KMS-11 (cell line): ENCODE measurements around the gene TBC1D1.

Experiments used
- H2AFZ ChIP-seq: fragments of 200-600 bp; sonication (generic); 2 replicates; pipeline ENCODE4 v1.6.1; 2016; ENCODE audit warnings: antibody characterized with exemption, mixed run types, low read depth
- H3K27ac ChIP-seq: fragments of 200-600 bp; sonication (generic); 2 replicates; pipeline ENCODE4 v1.6.1; 2016; ENCODE audit warnings: mild to moderate bottlenecking, mixed run types
- H3K27me3 ChIP-seq: fragments of 200-600 bp; sonication (generic); 2 replicates; pipeline ENCODE4 v1.6.1; 2017; ENCODE audit warnings: mild to moderate bottlenecking, low read depth, mixed run types, moderate library complexity; ENCODE audit not compliant: insufficient read depth
- H3K36me3 ChIP-seq: fragments of 200-600 bp; sonication (generic); 2 replicates; pipeline ENCODE4 v1.6.1; 2017; ENCODE audit warnings: mild to moderate bottlenecking, mixed run types; ENCODE audit not compliant: insufficient read depth
- H3K4me1 ChIP-seq: fragments of 200-600 bp; sonication (generic); 2 replicates; pipeline ENCODE4 v1.6.1; 2016; ENCODE audit warnings: mild to moderate bottlenecking, low read depth, mixed run types; ENCODE audit not compliant: poor library complexity, severe bottlenecking
- H3K4me2 ChIP-seq: fragments of 200-600 bp; sonication (generic); 2 replicates; pipeline ENCODE4 v1.7.0; 2016; ENCODE audit warnings: mild to moderate bottlenecking, mixed run types
- H3K4me3 ChIP-seq: fragments of 200-600 bp; sonication (generic); IDR thresholded peaks from 2 replicates; pipeline ENCODE4 v1.6.1; 2017; ENCODE audit warnings: low read depth, low read length, mixed read lengths; ENCODE audit not compliant: insufficient read depth
- H3K79me2 ChIP-seq: fragments of 200-600 bp; sonication (generic); 2 replicates; pipeline ENCODE4 v1.6.1; 2016; ENCODE audit warnings: low read depth, mixed run types; ENCODE audit not compliant: insufficient read depth
- H3K9ac ChIP-seq: fragments of 200-600 bp; sonication (generic); 2 replicates; pipeline ENCODE4 v1.6.1; 2016; ENCODE audit warnings: mild to moderate bottlenecking, mixed run types
- H4K20me1 ChIP-seq: fragments of 200-600 bp; sonication (generic); 2 replicates; pipeline ENCODE4 v1.6.1; 2016; ENCODE audit warnings: mild to moderate bottlenecking, mixed run types; ENCODE audit not compliant: insufficient read depth
- TF ChIP-seq, protein P1 (sequence below): fragments of 200-600 bp; sonication (generic); conservative IDR thresholded peaks from 2 replicates; pipeline ENCODE4 v1.6.1; 2017; ENCODE audit warnings: low read depth, mild to moderate bottlenecking, antibody characterized with exemption, low read length, moderate library complexity, mixed read lengths

TBC1D1 gene

DNA sequence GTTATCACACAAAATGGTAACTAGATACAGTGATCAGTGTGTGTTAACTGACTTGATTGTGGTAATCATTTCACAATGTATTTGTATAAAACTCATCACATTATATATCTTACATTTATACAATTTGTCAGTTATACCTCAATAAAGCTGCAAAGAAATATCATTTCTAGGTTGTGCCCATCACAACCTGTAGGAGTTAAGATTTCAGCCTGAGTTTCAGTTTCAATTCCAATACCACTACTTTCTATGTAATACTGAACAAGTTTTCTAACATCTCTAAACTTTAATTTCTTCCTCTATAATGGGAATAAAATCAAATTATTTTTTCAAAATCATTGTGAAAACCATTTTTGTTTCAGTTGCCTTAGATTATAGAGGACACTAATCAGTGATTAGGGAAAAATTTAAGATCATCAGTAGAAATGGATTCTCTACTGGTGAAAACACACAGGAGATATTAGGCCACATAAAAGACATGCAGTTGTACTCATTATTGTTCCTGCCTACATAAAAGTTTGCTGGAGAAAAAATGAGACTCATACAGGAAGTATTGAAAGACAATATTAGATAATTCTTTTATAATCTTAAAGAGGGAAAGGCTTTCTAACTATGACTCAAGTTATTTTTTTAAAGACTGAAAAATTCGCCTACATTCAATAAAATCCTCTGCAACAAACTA, 18.4 kb upstream of the TBC1D1 start:
- Histone ChIP-seq H3K79me2 (no peaks in the 10 kb centered on the region), H4K20me1 (no peaks in the 10 kb centered on the region), H3K4me2 (0 out of 2 replicates have a peak overlapping the region, but pooled peaks have one; percentile 17), H3K4me1 (peaks cover 11% of the 10 kb centered on the region), H3K9ac (no peak overlapping the region), H2AFZ (no peak overlapping the region), H3K36me3 (no peaks in the 10 kb centered on the region), H3K27ac (no peak overlapping the region), H3K27me3 (no peaks in the 10 kb centered on the region), H3K4me3 (no peak overlapping the region)
- TF ChIP-seq, protein P1, sequence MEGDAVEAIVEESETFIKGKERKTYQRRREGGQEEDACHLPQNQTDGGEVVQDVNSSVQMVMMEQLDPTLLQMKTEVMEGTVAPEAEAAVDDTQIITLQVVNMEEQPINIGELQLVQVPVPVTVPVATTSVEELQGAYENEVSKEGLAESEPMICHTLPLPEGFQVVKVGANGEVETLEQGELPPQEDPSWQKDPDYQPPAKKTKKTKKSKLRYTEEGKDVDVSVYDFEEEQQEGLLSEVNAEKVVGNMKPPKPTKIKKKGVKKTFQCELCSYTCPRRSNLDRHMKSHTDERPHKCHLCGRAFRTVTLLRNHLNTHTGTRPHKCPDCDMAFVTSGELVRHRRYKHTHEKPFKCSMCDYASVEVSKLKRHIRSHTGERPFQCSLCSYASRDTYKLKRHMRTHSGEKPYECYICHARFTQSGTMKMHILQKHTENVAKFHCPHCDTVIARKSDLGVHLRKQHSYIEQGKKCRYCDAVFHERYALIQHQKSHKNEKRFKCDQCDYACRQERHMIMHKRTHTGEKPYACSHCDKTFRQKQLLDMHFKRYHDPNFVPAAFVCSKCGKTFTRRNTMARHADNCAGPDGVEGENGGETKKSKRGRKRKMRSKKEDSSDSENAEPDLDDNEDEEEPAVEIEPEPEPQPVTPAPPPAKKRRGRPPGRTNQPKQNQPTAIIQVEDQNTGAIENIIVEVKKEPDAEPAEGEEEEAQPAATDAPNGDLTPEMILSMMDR, result no peak

DNA sequence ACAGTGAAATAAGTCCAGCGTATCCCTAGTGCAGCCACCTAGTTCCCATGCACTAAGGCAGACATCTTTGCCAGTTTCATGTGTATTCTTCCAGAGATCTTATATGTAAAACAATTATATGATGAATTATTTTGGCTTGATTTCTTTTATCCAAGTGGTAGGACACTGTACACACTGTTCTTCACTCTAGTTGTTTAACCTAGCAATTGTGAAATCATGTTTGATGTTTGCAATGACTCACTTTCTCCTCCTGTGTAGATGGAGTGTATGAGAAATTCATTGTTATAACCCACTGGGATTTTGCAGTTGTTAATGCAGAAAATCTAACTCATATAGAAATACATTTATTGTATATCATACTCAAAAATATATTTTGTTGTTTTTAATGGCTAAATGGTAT, 17.5 kb upstream of the TBC1D1 start:
- Histone ChIP-seq H2AFZ (no peak overlapping the region), H3K27ac (no peak overlapping the region), H3K4me1 (peaks cover 11% of the 10 kb centered on the region), H3K36me3 (no peaks in the 10 kb centered on the region), H3K4me3 (no peak overlapping the region), H3K27me3 (no peaks in the 10 kb centered on the region), H4K20me1 (no peaks in the 10 kb centered on the region), H3K79me2 (no peaks in the 10 kb centered on the region), H3K9ac (no peak overlapping the region), H3K4me2 (no peak overlapping the region)
- TF ChIP-seq, protein P1, result no peak

DNA sequence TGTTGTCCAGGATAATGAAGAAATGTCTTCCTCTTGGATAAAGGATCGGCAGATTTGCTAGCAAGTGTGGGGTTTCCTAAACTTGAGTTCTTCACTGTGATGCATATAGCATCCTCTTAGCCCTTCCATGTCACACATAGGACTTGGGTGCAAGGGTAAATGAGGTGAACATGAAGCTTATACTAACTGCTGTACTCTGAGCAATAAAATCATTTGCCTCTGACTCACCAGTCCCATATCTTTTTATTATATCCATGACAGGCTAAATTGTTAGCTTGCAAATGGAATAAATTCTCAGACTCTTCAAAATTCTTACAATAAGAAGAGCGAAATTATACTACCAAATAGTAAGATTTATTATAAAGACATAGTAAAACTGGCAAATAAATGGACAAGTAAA, 14.7 kb upstream of the TBC1D1 start:
- TF ChIP-seq, protein P1, result no peak
- H3K9ac ChIP-seq, result no peak overlapping the region
- no peaks in the 10 kb centered on the region for H3K36me3 ChIP-seq
- peaks cover 11% of the 10 kb centered on the region for H3K4me1 ChIP-seq
- no peaks in the 10 kb centered on the region for H3K27me3 ChIP-seq
- H3K27ac ChIP-seq, result no peak overlapping the region
- H3K4me3 ChIP-seq, result no peak overlapping the region
- no peak overlapping the region for H2AFZ ChIP-seq
- H4K20me1 ChIP-seq, result no peaks in the 10 kb centered on the region
- H3K4me2 ChIP-seq, result no peak overlapping the region
- no peaks in the 10 kb centered on the region for H3K79me2 ChIP-seq

DNA sequence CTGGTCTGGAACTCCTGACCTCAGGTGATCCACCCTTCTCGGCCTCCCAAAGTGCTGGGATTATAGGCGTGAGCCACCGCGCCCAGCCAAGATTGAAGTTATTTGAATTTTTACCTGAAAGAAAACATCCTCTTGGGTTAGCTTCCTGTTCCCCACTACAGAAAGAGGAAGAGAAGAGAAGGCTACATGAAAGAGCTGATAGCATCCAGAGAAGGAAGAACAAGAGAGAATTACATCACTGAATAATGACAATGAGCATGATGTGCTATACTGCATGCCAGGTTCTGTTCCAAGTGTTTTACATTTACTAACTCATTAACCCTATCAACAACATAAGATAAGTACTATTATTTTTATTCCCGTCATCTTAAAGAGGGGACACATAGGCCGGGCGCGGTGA, 11.5 kb upstream of the TBC1D1 start:
- TF ChIP-seq, protein P1, result no peak
- no peaks in the 10 kb centered on the region for H3K36me3 ChIP-seq
- H3K4me1 ChIP-seq, result no peaks in the 10 kb centered on the region
- no peaks in the 10 kb centered on the region for H4K20me1 ChIP-seq
- no peak overlapping the region for H3K27ac ChIP-seq
- H3K27me3 ChIP-seq, result no peaks in the 10 kb centered on the region
- no peak overlapping the region for H2AFZ ChIP-seq
- H3K79me2 ChIP-seq, result no peaks in the 10 kb centered on the region
- no peak overlapping the region for H3K4me3 ChIP-seq
- H3K4me2 ChIP-seq, result no peak overlapping the region
- H3K9ac ChIP-seq, result no peak overlapping the region
